Hematopoietic multipotent progenitor cell treated with erythropoietin and hydrocortisone succinate and interleukin-3 and kit ligand, for 15 days (in vitro differentiated cells): Measurements from ENCODE around the gene ABCG2.

Experiments
- DNase-seq: peaks from one replicate; pipeline ENCODE4 v3.0.0-alpha.2; 2015; ENCODE audit warnings: low spot score

Gene ABCG2

DNA sequence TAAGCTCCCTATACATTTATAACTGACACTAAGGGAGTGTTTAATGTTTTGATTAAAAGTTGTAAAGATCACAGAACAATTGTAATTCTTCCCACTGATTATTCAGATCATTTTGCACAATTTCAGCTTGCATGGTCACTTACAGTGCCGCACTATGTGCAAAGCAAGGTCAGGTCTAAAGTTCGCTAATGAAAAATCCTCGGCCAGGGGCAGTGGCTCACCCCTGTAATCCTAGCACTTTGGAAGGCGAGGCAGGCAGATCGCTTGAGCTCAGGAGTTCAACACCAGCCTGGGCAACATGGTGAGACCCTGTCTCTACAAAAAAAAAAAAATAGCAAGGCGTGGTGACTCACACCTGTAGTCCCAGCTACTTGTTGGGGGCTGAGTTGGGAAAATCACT lies 94.0 kb downstream of the ABCG2 start:
- DNase-seq: no peak

DNA sequence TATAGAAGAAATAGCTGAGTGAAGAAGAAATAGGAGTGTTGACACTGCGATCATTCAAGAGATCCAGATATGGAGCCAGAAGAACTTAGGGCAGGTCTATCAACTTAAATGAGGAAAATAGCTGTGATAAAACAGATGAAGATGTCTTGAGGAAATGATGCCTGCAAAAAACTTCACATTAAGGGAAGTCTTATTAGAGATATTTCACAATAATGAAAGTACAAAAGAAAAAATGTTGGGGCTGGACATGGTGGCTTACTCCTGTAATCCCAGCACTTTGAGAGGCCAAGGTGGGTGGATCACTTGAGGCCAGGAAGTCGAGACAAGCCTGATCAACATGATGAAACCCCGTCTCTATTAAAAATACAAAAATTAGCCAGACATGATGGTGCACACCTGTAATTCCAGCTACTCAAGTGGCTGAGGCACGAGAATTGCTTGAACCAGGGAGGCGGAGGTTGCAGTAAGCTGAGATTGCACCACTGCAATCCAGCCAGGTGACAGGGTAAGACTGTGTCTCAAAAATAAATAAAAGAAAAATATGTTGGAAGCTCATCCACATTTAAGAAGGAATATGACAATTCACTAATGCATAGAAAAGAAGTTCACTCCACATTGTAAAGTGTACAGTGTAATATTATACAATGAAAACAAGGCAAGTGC lies 94.7 kb downstream of the ABCG2 start:
- DNase-seq: no peak

GRCh38 chr4:88062843-88063242 lies 95.6 kb downstream of the ABCG2 start:
- no peak for DNase-seq

GRCh38 chr4:88062311-88062710 lies 96.1 kb downstream of the ABCG2 start:
- DNase-seq: no peak

DNA sequence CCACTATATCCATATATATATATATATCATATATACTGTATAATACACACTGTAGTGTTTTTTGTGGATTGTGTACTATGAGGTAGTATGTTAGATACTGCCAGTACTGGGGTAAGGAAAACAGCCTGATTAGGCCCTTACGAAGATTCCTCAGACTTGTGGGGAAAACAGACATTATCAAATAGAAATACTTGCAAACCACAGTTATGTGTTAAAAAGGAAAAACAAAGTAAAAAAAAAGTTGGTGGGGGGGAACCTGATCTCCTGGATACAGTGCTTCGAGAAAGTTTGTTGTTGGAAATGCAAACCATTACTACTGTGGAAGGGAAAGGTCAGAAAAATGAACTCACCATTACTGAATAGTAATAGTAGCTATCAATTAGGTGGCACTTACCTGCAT lies 98.0 kb downstream of the ABCG2 start:
- DNase-seq: no peak

GRCh38 chr4:88059766-88060165 lies 98.7 kb downstream of the ABCG2 start:
- no peak for DNase-seq

DNA sequence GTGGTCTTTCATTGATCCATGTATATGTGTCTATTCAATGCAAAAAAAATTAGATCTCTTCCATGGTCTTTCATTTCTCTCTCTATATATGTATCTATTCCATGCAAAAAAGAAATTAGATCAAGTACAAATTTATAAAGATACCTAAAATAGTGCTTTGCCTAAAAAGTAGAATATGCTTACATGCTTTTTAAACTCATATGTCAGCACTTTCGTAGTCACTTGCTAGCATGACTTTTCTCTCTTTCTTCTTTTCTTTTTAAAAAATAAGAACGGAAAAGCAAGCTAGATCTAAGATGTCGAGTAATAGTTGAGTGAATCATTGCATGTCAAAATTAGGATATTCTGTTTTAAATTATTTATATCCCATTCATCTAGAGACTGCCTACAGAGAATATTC lies 100.1 kb downstream of the ABCG2 start:
- DNase-seq: no peak

DNA sequence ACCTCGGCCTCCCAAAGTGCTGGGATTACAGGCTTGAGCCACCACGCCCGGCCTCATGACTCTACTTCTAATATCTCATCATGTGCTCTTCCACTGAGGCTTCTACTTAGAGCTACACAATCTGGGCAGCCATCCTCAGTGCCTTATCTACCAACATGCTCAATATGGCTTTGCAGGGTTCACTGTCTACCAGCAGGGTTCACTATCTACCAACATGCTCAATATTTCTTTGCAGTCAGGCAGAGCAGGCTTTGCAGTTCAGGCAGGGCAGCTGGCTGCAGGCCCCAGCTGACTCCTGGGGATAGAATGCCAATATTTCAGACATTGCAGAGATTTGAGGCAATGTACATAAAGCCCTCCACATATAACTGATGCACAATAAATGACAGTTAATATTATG lies 103.5 kb downstream of the ABCG2 start:
- peak; percentile 57 for DNase-seq

- no peak for DNase-seq
These were observed 104.2 kb downstream of the ABCG2 start for GRCh38 chr4:88054229-88054628.

DNA sequence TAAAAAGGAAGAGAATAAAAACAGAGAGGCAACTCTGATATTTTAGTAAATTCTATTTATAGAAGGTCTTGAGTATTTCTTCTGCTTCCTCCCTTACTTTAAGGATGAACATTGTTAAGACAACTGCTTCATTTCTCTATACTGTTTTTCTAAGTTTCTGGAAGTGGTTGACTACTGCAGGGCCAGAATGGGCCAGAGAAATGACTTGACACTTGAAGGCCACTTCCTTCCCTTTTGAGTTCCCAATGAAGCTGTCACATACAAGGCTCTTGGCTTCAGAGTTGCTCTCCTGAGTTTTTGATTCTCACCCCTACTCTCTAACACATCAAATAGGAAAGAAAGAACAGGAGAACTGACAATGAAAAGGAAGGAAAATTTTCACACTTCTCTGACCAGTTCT lies 113.4 kb downstream of the ABCG2 start:
- DNase-seq: no peak

GRCh38 chr4:88043586-88044340 lies 114.7 kb downstream of the ABCG2 start:
- no peak for DNase-seq

GRCh38 chr4:88043001-88043400 lies 115.4 kb downstream of the ABCG2 start:
- no peak for DNase-seq

DNA sequence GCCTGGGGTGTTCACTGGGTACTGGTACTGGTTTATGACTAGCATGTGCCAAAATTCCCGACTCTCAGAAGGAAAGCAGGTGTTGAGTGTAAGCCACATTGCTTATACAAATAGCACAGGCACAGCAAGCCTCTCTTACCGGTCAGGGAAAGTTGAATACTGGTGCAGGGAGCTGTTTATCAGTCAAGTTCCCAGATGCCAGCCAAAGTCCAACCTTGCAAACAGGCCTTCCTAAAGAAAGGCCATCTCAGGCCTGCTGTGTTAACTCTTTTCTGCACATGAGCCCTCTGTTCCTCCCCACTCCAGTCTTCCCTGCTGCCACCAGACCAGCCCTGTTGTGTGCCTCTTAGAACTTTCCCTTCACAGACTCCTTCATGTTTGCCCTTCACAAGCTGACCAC lies 116.8 kb downstream of the ABCG2 start:
- DNase-seq: no peak

DNA sequence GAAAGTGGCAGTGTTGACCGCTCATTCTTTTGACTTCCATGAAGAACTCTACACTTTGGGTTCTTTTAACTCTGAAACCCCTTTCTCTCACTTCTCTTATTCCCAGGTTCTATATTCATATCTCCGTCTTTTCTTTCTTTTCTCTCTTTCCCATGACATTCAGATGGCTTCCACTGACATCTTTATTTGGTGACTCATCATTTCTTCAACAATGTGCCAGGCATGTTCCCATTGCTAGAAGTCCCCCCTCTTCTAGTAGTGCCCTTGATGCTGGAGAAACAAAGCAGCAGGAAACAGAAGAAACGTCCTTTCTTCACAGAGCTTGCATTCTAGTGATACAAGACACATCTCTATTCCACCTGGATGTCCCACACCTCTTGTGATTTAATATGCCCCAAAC lies 117.7 kb downstream of the ABCG2 start:
- DNase-seq: no peak
